GM12864 (cell line): ENCODE measurements around the gene ZPBP2.

ENCODE experiments used
- DNase-seq: peaks from one replicate; pipeline ENCODE4 v3.0.0-alpha.2; 2011; ENCODE audit warnings: low read depth
- H3K4me3 ChIP-seq: 2 replicates; pipeline ENCODE4 v1.5.1; 2011; ENCODE audit warnings: mild to moderate bottlenecking, low read depth, low read length, control low read depth
- CTCF ChIP-seq: IDR thresholded peaks from 2 replicates; pipeline ENCODE4 v1.5.1; 2011; ENCODE audit warnings: low read depth, mild to moderate bottlenecking, moderate library complexity, low read length, control low read depth, inconsistent platforms; ENCODE audit errors: missing control alignments

Gene ZPBP2

GRCh38 chr17:39926135-39926587 is 58.2 kb downstream of the ZPBP2 start:
- TF ChIP-seq CTCF, result no peak
- H3K4me3 ChIP-seq, result peak overlapping the region; percentile 63
- DNase-seq, result no peak

GRCh38 chr17:39926588-39927100 is 58.6 kb downstream of the ZPBP2 start:
- no peak for TF ChIP-seq CTCF
- H3K4me3 ChIP-seq, result peak overlapping the region; percentile 63
- no peak for DNase-seq
